ENCODE data around the gene GCNA.

GCNA gene

DNA sequence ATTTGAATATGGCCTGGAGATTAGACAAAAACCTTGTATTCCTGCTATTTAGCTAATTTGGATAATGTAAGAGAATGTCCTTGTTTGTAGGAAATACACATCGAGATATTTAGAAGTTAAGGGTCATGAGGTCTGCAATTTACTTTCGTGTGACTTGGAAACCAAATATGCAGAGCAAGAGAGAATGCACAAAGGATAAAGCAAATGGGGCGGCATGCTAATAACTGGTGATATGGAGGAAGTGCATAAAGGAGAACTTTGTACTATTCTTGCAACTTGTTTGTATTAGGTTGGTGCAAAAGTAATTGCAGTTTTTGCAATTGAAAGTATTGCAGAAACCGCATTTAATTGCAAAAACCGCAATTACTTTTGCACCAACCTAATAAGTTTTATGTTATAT is 47.2 kb downstream of the GCNA start:
- no peak for TF ChIP-seq CTCF (IDR thresholded peaks at IDR 0.05; ENCODE audit: low read length, missing control alignments)
- H3K4me3 ChIP-seq (replicated peaks; ENCODE audit: low read depth, low read length), result no peak overlapping the region

GRCh38 chrX:71626576-71626975 is 48.3 kb downstream of the GCNA start:
- DNase-seq (ENCODE audit: low read depth), result no peak
- no peak for TF ChIP-seq CTCF (IDR thresholded peaks at IDR 0.05; ENCODE audit: low read length, missing control alignments)
- H3K4me3 ChIP-seq (replicated peaks; ENCODE audit: low read depth, low read length), result no peak overlapping the region

More for the DNA sequence above, 47.2 kb downstream of the GCNA start:
- no peak for DNase-seq (ENCODE audit: low read depth)

- no peak overlapping the region for H3K4me3 ChIP-seq (replicated peaks; ENCODE audit: low read depth, low read length)
- DNase-seq (ENCODE audit: low read depth), result no peak
- no peak for TF ChIP-seq CTCF (IDR thresholded peaks at IDR 0.05; ENCODE audit: low read length, missing control alignments)
Measured at GRCh38 chrX:71627588-71628404, 49.6 kb downstream of the GCNA start.

- no peak for DNase-seq (ENCODE audit: low read depth)
- no peak overlapping the region for H3K4me3 ChIP-seq (replicated peaks; ENCODE audit: low read depth, low read length)
- TF ChIP-seq CTCF (IDR thresholded peaks at IDR 0.05; ENCODE audit: low read length, missing control alignments), result no peak
Measured at GRCh38 chrX:71629467-71629866, 51.2 kb downstream of the GCNA start.

- no peak for TF ChIP-seq CTCF (IDR thresholded peaks at IDR 0.05; ENCODE audit: low read length, missing control alignments)
- H3K4me3 ChIP-seq (replicated peaks; ENCODE audit: low read depth, low read length), result no peak overlapping the region
- no peak for DNase-seq (ENCODE audit: low read depth)
Measured at GRCh38 chrX:71632923-71633657, 54.9 kb downstream of the GCNA start.

DNA sequence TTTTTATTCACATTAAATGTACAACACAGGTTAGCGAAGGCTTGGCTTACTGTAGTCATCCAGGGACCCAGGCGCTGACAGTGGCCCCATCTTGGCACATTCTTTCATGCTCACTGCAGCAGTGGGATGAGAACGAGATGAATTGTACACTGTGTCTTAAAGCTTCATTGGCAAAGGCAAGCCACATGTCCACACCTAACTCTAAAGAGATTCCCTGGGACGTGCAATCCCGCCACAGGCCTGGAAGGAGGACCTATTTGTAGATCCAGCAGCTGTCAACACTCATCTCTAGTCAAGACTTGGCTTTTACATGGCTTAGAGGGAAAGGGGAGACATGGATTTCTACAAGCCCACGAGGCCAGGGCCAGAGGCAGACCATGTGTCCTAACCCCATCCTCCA is 56.1 kb downstream of the GCNA start:
- DNase-seq (ENCODE audit: low read depth), result no peak
- no peak overlapping the region for H3K4me3 ChIP-seq (replicated peaks; ENCODE audit: low read depth, low read length)
- TF ChIP-seq CTCF (IDR thresholded peaks at IDR 0.05; ENCODE audit: low read length, missing control alignments), result no peak

Measured in fibroblast of pulmonary artery (primary cell).